Cortex of kidney (tissue), 1 donor: ENCODE results near the gene EPB41L1.
"Not testable (repeated sequence)": the region's sequence is repeated elsewhere in the genome, so short reads cannot be mapped to it uniquely, and the experiment has no call there.

Experiments used
- DNase-seq: peaks from one replicate; lab custom pipeline; 2025; lab: John Stamatoyannopoulos, UW

The EPB41L1 gene

DNA sequence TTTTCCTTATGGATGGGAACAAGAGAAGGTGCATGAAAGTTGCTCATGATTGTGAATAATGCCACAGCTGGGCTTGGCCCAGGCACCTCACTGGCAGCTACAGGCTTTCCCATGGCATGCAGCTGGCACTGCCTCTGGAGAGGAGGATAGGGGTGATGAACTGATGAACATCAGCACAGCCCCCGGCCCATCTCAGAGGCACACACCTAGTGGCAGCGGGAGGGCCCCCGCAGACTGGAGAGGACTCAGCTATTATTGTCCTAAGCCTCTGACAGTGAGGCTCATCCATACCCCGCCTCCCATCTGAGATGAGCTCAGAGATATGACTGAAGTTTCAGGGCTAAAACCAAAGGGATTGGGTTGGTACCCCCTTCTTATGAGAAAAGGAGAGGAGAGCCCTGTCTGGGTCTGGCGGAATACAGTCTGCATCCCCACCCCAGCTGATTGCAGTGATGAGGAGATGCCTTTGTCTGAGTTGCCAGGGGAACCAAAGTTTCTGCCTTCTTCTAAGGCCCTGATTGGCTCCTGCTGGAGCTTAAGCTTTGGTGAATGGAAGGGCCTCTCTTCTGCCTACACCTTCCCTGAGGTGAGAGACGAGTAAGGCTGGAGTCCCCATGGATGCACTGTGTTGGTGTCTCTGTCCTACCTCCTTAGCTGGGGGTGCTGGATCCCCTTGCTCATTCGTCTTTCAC, 27.6 kb upstream of the EPB41L1 start:
- no peak for DNase-seq

DNA sequence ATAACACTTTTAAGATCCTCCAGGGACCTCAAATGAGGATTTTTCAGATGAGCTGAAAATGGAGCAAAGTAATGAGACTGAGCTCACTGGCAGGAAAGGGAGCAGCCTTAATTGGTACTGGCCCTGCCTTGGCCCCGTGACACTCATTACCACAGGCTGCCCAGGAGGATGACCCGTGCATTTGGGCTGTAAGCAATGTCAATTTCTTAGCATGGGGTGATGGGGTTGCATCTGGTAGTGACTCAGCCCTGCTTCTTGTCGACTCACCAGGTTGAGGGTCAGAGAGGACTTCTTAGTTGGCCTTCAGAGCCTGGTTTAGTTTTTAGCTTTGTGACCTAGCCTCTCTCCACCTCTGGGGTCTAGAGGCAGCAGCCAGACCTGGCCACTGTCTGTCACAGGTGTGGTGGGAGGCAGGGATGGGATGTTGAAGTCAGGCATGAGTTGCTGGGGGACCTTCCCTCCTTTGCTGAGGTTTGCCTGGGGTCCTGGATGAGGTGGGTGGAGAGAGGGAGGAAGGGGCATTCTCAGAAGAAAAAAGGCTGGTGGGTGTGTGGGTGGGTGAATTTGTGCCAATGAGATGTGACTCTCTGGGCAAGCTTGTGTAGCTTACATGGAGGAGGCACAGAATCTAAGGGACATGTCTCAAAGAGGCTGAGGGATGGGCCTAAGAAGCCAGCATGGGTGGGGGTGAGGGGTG, 25.9 kb upstream of the EPB41L1 start:
- DNase-seq: no peak

DNA sequence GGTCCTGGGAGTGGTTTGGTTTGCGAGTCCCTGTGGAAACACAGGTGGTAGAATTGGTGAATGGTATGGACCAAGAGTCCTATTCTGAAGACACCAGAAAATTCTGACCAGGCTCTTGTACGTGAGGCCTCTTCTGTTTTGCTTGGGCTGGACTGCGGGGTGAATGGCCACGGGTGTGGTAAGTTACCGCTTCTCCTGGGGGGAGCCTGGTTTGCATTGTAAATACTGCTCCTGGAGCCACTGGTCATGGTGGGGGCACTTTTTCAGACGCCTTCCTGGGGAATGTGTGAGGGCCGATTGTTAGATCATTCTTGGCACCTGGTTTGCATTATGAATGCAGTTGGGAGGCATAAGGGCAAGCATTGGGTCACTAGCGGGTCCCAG, 25.4 kb upstream of the EPB41L1 start:
- DNase-seq: no peak

DNA sequence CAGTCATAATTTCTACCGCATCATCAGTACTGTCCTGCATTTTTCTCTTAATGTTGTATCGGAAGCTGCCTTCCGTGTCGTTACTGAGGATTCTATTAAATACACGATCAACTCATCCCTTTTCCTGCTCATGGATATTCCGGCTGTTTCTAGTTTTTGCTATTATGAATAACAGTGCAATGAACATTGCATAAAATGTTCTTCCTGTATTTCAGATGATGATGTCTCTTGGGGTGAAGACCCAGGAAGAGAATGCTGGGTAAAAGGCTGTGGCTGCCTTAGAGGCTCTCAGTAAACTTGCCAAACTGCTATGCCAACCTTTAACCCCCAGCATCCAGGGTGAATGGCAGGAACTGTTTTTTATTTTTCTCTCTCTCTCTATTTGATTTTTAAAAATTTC, 24.1 kb upstream of the EPB41L1 start:
- DNase-seq: no peak

DNA sequence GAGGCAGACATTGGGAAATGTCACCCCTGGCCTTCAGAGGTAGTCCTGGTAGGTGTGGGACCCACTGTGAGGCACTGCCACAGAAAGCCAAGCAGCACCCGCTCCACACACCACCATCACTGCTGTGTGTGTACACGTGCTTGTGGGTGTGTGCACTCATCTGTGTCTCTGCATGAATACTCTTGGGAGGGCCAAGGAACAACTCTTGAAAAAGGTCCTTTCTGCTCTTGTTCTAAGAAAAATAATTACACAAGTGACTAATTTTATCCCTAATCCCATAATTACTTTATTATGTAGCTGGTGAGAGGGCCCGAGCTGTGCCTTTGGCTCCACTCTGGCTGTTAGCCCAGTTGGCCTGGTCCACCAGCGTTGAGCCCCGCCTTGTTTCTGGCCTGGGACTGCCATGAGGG, 21.7 kb upstream of the EPB41L1 start:
- no peak for DNase-seq

DNA sequence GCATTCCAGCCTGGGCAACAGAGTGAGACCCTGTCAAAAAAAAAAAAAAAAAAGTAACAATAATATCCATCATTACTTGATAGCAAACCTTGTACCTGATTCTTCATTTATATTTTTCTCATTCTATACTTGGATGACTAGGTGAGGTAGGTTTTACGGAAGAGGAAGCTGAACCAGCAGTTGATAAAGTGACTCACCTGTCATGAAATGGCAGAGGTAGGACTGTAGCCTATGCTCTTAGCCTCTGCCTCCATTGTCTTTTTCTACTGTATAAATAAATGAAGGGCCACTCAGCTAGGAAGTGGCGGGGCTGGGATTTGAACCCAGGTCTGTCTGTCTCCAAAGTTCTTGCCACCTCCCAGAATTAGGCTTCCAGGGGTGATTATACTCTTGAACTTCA, 20.7 kb upstream of the EPB41L1 start:
- no peak for DNase-seq

DNA sequence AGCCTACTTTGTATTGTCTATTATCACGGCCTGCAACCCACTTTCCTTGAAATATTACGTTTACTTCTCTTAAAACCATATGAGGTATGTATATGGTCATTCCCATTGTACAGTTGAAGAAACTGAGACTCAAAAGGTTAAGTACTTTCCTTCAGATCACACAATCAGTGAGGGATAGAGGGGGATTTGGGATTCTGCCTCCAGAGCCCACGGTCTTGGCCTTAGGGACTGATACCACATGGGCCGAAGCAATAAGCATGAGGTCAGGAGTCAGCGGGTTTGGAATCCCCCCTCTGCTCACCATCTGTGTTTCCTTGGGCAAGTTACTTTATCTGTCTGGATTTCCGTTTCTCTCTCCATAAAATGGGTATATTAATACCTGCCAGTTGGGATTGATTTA, 19.4 kb upstream of the EPB41L1 start:
- DNase-seq: no peak

DNA sequence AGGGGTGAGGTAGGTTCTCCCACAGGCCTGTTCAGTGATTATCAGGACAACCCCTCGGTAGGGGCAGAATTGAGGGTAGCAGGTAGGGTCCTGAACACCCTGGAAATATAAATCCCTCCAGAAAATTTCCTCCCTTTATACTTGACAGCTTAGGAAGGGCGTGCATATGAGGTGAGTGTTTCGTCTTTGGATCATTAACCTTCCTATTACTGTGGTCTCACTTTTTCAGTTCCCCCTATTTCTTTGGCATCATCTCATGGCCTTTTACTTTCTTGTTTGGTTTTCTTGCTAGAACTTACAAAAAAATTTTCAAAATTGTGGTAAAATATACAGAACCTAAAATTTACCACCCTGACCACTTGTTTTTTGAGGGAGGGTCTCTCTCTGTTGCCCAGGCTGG, 18.7 kb upstream of the EPB41L1 start:
- DNase-seq: no peak

DNA sequence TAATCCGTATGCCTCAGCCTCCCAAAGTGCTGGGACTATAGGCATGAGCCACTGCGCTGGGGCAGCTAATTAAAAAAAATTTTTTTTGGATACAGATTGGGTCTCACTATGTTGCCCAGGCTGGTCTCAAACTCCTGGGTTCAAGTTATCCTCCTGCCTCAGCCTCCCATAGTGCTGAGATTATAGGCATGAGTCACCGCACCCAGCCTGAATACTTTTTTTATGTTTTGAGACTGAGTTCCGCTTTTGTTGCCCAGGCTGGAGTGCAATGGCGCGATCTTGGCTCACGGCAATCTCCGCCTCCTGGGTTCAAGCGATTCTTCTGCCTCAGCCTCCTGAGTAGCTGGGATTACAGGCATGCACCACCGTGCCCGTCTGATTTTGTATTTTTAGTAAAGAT, 17.2 kb upstream of the EPB41L1 start:
- not testable (repeated sequence) for DNase-seq

DNA sequence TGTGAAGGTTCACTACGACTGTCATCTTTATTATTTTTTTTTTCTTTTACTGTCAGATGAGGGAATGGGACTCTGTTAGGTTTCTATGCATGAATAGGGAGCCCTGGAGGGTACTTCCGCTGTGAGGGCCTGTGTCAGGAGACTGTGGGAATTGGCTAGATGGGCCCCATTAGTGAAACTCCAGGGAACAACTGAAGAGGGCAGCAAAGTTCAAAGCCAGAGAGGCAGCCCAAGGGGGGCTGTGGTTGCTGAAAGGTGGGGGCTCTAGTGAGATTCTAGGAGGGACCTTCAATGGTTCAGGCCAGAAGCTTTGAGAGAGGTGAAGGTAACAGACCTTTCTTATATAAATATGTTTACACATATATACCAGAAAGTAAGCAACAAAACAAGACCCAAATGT, 13.2 kb upstream of the EPB41L1 start:
- DNase-seq: no peak

DNA sequence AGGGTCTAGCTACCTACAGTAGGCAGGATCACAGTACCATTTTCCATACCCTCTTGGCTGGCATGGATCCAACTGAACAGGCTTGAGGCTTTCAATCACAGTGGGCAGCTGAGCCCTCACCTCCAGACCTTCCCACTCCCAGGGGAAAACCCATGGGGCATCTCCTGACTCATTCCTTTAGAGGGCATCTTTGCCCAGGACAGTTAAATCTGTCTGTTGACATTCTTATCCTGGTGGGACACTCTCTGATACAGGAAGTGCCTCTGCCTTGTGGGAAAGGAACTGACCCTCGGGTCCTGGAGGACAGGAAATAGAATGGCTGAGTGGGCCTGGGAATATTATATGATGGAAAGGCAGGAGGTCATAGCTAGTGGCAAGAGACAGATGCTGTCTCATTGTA, 10.2 kb upstream of the EPB41L1 start:
- DNase-seq: no peak

DNA sequence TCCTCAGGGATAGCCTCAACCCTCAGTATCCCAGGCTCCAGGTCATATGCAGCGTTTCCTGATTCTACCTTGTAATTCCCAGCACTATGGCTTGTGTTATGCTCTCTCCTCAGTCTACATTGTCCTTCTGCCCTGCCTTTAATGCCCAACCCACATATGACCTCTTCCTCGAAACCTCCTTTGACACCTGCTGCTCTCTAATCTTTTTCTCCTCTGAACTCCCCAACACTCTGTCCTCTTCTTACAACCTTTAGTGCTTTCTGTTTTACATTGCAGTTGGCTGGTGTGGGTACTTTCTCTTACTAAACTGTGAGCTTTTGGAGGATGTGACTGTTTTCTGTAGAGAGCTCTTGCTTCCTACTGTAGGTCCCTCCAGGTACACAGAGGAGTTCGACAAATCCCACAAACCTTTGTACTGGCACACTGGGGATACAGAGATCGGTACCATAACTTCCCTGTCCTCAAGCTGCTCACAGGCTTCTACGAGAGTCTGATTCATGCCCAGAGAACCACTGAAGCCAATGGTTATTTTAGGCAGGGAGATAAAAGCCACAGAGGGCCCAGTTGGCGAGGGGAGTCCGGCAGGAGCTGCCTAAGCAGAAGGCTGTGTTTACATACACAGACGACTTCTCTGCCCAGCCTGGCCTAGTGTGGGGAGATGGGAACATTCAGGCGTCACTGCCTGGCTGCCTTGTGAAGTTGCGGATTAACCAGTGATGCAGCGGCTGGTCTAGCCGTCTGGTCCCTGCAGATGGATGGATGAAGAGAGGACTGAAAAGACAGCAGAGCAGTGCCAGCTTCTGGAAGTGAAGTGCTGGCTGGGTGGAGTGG, 8.4 kb upstream of the EPB41L1 start:
- DNase-seq: no peak

DNA sequence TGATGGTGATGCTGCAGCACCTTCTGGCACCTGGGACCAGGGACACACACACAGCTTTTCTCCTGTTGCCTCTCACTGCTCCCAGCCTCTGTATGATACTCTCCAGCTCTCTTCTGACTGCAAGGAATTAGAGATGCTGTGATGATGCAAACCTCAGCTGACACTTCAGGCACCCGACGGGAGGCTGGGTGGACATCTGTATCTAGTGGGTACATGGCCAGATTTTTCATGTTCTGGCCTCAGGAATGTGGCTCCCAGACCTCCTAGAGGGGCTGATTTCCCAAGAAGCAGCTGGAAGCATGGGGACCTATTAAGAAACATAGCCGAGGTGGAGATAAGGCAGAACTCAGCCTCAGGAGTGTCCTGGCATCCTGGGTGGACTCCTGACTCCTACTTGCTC, 6.8 kb upstream of the EPB41L1 start:
- no peak for DNase-seq

DNA sequence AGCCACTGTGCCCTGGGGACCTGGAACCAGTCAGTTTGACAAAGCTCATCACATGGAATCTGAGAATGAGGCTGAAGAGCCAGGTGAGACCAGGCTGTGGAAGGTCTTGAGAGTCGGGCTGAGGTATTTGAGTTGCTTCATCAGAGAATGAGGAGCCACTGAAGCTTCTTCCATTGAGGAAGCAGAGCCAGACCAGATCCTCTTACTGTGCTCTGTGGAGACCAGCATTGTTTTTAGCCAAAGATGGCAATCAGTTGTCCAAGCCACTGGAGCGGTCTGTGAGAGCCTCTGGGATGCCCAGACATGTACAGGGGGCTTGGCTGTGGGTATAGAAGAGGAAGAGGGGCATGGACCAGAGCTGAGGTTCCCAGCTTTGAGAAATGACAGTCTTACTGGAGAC, 6.1 kb upstream of the EPB41L1 start:
- DNase-seq: no peak

DNA sequence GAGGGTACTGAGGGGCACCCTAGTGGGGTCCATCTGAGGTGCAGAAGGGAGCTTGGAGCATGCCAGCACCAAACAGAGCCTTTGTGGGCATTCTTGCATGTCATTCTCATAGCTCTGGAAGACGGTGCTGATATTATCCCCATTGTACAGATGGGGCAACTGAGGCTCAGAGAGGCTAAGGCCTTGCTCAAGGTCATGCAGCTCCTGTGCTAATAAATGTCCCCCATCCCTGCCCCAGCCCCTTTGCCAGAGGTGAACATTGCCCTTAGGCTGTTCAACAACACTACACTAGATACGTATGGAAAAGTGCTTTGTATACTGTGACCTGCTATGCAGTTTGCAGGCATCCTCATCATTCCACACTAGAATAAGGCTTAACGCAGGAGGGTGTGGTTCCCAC, 5.5 kb upstream of the EPB41L1 start:
- DNase-seq: no peak

DNA sequence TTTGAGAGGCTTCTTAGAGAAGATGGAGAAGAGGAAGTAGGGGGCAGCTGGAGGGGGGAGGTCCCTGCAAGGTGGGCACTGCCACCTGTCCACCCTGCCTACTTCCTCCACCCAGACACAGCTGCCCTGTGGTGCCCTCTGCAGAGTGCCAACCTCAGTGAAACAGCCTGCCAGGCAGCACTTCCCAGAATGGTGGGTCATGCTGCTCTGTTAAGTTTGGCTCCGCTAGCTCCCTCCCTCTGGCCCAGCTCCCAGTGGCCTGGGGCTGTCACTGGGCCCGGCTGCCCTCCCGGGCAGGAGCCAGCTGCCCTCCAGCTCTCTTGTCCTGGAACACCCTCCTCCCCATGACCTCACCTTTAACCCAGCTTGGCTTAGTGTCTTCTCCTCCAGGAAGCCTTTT, 5.1 kb upstream of the EPB41L1 start:
- DNase-seq: no peak

DNA sequence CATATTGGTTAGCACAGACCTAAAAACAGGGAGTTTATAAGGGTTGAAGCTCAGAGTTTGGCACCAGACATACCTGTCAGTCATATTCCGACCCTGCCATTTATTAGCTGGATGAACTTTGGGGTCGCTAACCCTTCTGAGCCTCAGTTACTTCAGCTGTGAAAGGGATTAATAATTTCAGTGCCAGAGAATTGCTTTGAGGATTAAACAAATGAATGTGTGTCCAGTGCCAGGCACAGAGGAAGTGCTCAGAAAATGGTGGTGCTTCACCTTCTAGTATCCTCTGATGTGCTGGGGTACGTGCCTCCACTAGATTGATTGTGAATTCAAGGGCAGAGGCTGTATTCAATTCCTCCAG, 4.1 kb upstream of the EPB41L1 start:
- no peak for DNase-seq

DNA sequence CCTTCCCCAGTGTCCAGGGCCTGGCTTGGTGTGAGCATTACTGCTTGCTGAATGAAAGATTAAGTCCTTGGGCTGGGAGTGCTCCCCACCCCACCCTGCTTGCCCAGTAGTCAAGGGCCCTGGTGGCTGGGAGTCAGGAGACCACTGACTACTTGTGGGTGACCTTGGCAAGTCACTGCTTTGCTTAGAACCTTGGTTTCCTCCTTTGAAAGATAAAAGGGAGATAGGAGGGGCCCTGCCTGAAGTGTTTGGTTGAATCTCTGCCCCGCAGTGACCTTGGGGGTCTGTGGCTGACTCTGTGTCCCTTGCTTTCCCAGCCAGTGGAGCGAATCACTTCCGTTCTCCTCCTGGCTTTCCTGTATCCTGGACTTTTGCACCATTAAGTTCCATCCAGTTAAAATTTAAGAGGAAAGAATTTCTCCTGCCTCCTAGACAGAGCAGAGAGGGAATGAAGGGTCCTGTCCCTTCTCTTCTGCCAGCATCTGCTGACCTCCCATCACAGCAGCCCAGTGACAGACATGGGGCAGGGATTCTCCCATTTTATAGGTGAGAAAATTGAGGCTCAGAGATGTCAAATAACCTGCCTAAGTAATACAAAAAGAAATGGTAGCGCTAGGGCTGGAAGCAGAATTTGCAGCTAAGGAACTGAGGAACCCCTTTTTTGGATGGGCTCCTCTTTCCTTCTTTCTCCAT, 3.5 kb upstream of the EPB41L1 start:
- DNase-seq: no peak

DNA sequence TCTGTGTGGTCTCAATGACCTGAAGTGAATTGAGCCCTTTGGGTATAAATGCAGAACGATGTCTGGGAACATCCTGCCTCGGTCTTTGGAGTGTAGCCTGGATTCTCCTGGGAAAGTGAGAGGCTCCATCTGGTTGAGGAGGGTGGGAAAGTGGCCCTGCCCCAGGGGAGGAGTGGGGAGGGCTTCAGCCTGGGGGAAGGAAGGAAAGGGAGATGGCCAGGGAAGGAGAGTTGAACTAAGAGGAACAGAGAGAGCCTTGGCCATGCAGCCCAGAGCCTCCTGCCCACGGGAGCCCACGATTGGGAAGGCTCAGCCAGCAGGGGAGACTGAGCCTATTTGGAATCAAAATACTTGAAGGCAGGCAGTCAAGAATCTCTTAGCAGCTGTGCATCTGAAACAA, 2.3 kb upstream of the EPB41L1 start:
- no peak for DNase-seq

DNA sequence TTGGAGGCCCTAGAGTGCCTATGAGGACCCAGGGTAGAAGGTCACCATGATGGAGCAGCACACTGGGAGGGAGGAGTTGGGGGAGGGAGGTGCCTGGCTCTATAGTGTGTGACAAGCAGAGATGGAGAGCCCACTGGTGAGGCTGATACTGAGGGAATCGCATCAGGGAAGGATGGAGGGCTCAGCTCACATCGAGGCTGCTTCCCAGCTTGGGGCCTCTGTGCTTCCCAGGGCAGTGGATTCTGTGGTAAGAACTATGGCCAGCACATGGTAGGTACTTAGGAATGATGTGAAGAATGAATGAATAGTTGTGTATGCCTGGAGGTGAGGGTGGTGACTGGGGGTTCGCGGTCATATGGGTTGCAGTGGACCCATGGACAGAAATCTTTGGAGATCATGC, 1.3 kb upstream of the EPB41L1 start:
- no peak for DNase-seq

DNA sequence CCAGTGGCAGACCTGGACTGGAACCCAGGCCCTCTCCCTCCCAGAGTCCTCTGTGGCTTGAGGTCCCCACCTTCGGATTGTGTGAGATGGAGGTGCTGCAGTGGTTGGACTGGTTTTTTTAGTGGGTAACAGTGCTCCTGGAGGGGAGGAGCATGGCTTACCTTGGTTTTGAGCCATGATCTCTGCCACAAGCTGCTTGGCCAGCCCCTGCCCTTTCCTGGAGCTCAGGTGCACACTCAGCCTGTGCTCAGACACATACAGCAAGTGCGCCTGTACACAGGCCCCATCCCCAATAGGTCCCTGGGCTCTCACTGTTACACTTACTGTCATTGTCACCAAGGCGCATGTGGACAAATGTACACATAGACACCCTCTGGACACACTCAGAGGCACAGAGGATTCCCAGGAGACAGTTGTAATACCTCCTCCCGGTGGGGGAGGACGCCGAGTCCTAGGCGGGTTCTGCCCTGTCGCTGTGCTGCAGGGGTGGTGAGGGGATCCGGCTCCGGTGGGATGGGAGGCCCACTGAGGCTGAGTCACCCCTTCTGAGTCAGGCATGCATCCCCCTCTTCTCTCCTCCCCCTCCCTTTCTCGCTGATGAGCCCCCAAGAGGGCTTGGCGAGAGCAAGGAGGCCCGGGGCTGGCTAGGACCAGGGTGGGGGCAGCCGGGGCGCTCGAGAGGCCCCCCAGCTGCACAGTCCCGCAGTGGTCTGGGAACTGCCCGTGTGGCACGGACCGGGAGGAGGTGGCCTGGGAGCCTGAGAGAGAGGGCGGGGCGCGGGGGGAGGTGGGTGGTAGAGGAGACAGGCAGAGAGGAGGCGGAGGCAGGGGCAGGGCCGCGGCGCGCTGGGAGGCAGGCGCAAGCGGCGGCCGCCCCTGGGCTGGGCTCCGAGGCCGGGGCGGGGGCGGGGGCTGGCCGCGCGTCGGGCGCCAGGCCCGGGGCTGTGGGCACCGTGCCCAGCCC, 522 bp upstream of the EPB41L1 start:
- no peak for DNase-seq

DNA sequence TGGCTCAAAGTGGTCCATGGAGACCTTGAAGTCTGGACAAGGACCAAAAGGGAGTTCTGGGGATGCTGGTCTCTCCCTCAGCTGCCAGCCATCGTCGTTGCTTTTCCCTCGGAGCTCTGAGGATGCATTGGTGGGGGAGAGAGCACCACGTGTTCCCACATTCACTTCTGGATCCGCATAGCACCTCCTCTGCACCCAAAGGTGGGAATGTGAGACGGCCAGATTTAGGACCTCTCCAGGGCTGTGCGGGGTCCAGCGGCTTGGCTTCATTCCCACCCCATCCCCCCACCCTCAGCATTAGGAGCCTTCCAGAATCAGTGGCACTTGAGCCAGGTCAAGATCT, 1.1 kb downstream of the EPB41L1 start:
- DNase-seq: no peak
